ES-I3 (cell line): ENCODE results near the gene SENP5.

Experiments used
- H3K36me3 ChIP-seq: 2 replicates; pipeline ENCODE4 v1.6.1; 2013; ENCODE audit warnings: mild to moderate bottlenecking, low read length, control low read depth, moderate library complexity; ENCODE audit not compliant: insufficient read depth
- H3K4me1 ChIP-seq: 2 replicates; pipeline ENCODE4 v1.6.1; 2013; ENCODE audit warnings: mild to moderate bottlenecking, control low read depth, low read length; ENCODE audit not compliant: insufficient read depth
- H3K9ac ChIP-seq: 2 replicates; pipeline ENCODE4 v1.6.1; 2013; ENCODE audit warnings: low read depth, mild to moderate bottlenecking, low read length, moderate library complexity
- H3K9me3 ChIP-seq: 2 replicates; pipeline ENCODE4 v1.6.1; 2013; ENCODE audit warnings: mild to moderate bottlenecking, low read length, moderate library complexity; ENCODE audit not compliant: control insufficient read depth, insufficient read depth

SENP5 gene

GRCh38 chr3:196981657-196982056 lies 113.9 kb downstream of the SENP5 start:
- H3K9ac ChIP-seq = no peak overlapping the region
- H3K9me3 ChIP-seq = 0 out of 2 replicates have a peak, but pooled peaks cover 4% of the 10 kb centered on the region
- no peaks in the 10 kb centered on the region for H3K4me1 ChIP-seq
- H3K36me3 ChIP-seq = no peaks in the 10 kb centered on the region

DNA sequence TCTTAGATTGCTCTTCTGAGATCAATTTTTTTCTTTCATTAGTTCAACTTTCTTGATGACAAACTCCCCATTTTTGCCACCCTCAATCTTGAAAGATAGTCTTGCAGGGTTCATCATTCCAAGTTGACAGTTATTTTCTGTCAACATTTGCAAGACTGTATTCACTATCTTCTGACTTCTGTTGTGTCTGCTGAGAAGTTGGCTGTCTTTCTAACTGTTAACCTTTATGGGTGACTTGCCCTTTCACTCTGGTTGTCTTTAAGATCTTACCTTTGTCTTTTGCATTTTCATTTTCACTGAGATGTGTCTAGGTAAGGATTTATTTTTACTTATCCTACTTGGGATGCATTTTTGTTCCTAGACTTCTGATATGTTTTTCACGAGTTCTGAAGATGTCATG lies 115.5 kb downstream of the SENP5 start:
- Histone ChIP-seq H3K36me3 (no peaks in the 10 kb centered on the region), H3K4me1 (no peaks in the 10 kb centered on the region), H3K9ac (no peak overlapping the region), H3K9me3 (0 out of 2 replicates have a peak, but pooled peaks cover 4% of the 10 kb centered on the region)
